Endothelial cell (in vitro differentiated cells): Measurements from ENCODE around the gene RAB17. TPM values are rescaled to one million over a fixed set of nuclear protein-coding genes. Genes with fewer than 3 reads are reported as not detected.

Source experiments
- DNase-seq: peaks from one replicate; pipeline ENCODE4 v3.0.0; 2021; ENCODE audit warnings: low spot score
- H3K27ac Mint-ChIP-seq: one replicate; pipeline ENCODE4 v1.8.0; 2021; ENCODE audit warnings: mixed read lengths, inconsistent platforms; ENCODE audit not compliant: unreplicated experiment
- H3K27me3 Mint-ChIP-seq: one replicate; pipeline ENCODE4 v1.8.0; 2021; ENCODE audit warnings: mild to moderate bottlenecking, moderate library complexity, mixed read lengths, inconsistent platforms; ENCODE audit not compliant: unreplicated experiment
- H3K36me3 Mint-ChIP-seq: one replicate; pipeline ENCODE4 v1.8.0; 2021; ENCODE audit warnings: mild to moderate bottlenecking, low read depth, mixed read lengths, inconsistent platforms; ENCODE audit not compliant: unreplicated experiment
- H3K4me1 Mint-ChIP-seq: one replicate; pipeline ENCODE4 v1.8.0; 2021; ENCODE audit warnings: mild to moderate bottlenecking, mixed read lengths, inconsistent platforms; ENCODE audit not compliant: unreplicated experiment
- H3K4me3 Mint-ChIP-seq: one replicate; pipeline ENCODE4 v1.8.0; 2021; ENCODE audit warnings: mild to moderate bottlenecking, mixed read lengths, inconsistent platforms; ENCODE audit not compliant: unreplicated experiment
- H3K9me3 Mint-ChIP-seq: one replicate; pipeline ENCODE4 v1.8.0; 2021; ENCODE audit warnings: mixed read lengths, inconsistent platforms; ENCODE audit not compliant: unreplicated experiment
- CTCF ChIP-seq: fragments of 200-600 bp; sonication (generic); IDR thresholded peaks from one replicate; pipeline ENCODE4 v1.5.0; 2021; ENCODE audit warnings: antibody characterized with exemption; ENCODE audit not compliant: unreplicated experiment
- total RNA-seq: library from RNA; stranded (reverse); fragmentation: NEBNext Ultra II Directional; extraction: Animal tissue kit (Norgen Biotek cat#: 25700); gene quantifications from one replicate; pipeline ENCODE4 v1.2.1, GENCODE V29; 2021; ENCODE audit not compliant: unreplicated experiment

Gene RAB17
- total RNA-seq, 1 donor from 2014 or later: 1.5 TPM

- no peak overlapping the region for H3K4me3 Mint-ChIP-seq
- H3K27me3 Mint-ChIP-seq: peaks cover 10% of the 10 kb centered on the region
- peaks cover under 1% of the 10 kb centered on the region for H3K36me3 Mint-ChIP-seq
- no peak overlapping the region for H3K27ac Mint-ChIP-seq
- H3K9me3 Mint-ChIP-seq: no peaks in the 10 kb centered on the region
- no peak for TF ChIP-seq CTCF
- H3K4me1 Mint-ChIP-seq: peaks cover 27% of the 10 kb centered on the region
- DNase-seq: no peak
These were observed 2.0 kb upstream of the RAB17 start for GRCh38 chr2:237592425-237592980.

- no peak for TF ChIP-seq CTCF
- H3K4me3 Mint-ChIP-seq: no peak overlapping the region
- H3K9me3 Mint-ChIP-seq: no peaks in the 10 kb centered on the region
- H3K36me3 Mint-ChIP-seq: peaks cover 6% of the 10 kb centered on the region
- H3K4me1 Mint-ChIP-seq: peaks cover 28% of the 10 kb centered on the region
- H3K27me3 Mint-ChIP-seq: peaks cover 9% of the 10 kb centered on the region
- H3K27ac Mint-ChIP-seq: no peak overlapping the region
- DNase-seq: no peak
These were observed 777 bp upstream of the RAB17 start for GRCh38 chr2:237591141-237591881.

GRCh38 chr2:237588044-237588696, 2.4 kb downstream of the RAB17 start:
- DNase-seq: no peak
- H3K4me1 Mint-ChIP-seq: peaks cover 21% of the 10 kb centered on the region
- peaks cover 8% of the 10 kb centered on the region for H3K36me3 Mint-ChIP-seq
- no peak for TF ChIP-seq CTCF
- H3K27ac Mint-ChIP-seq: no peak overlapping the region
- no peaks in the 10 kb centered on the region for H3K9me3 Mint-ChIP-seq
- no peak overlapping the region for H3K4me3 Mint-ChIP-seq
- peaks cover 4% of the 10 kb centered on the region for H3K27me3 Mint-ChIP-seq

GRCh38 chr2:237585590-237586221, 4.8 kb downstream of the RAB17 start:
- H3K9me3 Mint-ChIP-seq: no peaks in the 10 kb centered on the region
- H3K27ac Mint-ChIP-seq: no peak overlapping the region
- DNase-seq: no peak
- H3K4me3 Mint-ChIP-seq: no peak overlapping the region
- peaks cover 4% of the 10 kb centered on the region for H3K27me3 Mint-ChIP-seq
- peaks cover 8% of the 10 kb centered on the region for H3K36me3 Mint-ChIP-seq
- TF ChIP-seq CTCF: no peak
- H3K4me1 Mint-ChIP-seq: peaks cover 13% of the 10 kb centered on the region
